CD4-positive, alpha-beta T cell treated with Interferon gamma for 1 hour (primary cell): Measurements from ENCODE around the gene USP7.
"Not testable (repeated sequence)": the region's sequence is repeated elsewhere in the genome, so short reads cannot be mapped to it uniquely, and the experiment has no call there.

Source experiments
- DNase-seq: peaks from one replicate; pipeline ENCODE4 v3.0.0-alpha.2; 2020

USP7 gene

GRCh38 chr16:8971416-8971815, 7.7 kb upstream of the USP7 start:
- DNase-seq = no peak

- DNase-seq = not testable (repeated sequence)
These were observed 5.6 kb upstream of the USP7 start for GRCh38 chr16:8969202-8969897.

GRCh38 chr16:8968054-8968453, 4.3 kb upstream of the USP7 start:
- not testable (repeated sequence) for DNase-seq

GRCh38 chr16:8967132-8967821, 3.6 kb upstream of the USP7 start:
- DNase-seq = peak; percentile 28

GRCh38 chr16:8966817-8967131, 3.1 kb upstream of the USP7 start:
- no peak for DNase-seq

GRCh38 chr16:8964462-8964861, 756 bp upstream of the USP7 start:
- no peak for DNase-seq

- DNase-seq = no peak
These were observed 491 bp downstream of the USP7 start for GRCh38 chr16:8963010-8963820.

GRCh38 chr16:8962393-8963009, 1.2 kb downstream of the USP7 start:
- DNase-seq = peak; percentile 73

GRCh38 chr16:8961811-8962390, 1.8 kb downstream of the USP7 start:
- no peak for DNase-seq

GRCh38 chr16:8960788-8961109, 3.0 kb downstream of the USP7 start:
- DNase-seq = no peak

- no peak for DNase-seq
These were observed 3.6 kb downstream of the USP7 start for GRCh38 chr16:8959921-8960787.

GRCh38 chr16:8958344-8959167, 5.2 kb downstream of the USP7 start:
- peak; percentile 6 for DNase-seq

- DNase-seq = no peak
These were observed 6.1 kb downstream of the USP7 start for GRCh38 chr16:8957509-8958157.

GRCh38 chr16:8957063-8957397, 6.7 kb downstream of the USP7 start:
- DNase-seq = no peak

GRCh38 chr16:8956265-8957062, 7.2 kb downstream of the USP7 start:
- DNase-seq = no peak

GRCh38 chr16:8955828-8956227, 7.9 kb downstream of the USP7 start:
- DNase-seq = no peak

- DNase-seq = no peak
These were observed 10.6 kb downstream of the USP7 start for GRCh38 chr16:8953064-8953463.

GRCh38 chr16:8952281-8952751, 11.4 kb downstream of the USP7 start:
- no peak for DNase-seq

GRCh38 chr16:8951447-8952280, 12.0 kb downstream of the USP7 start:
- no peak for DNase-seq
